ENCODE data around the gene PSPC1. TPM values are rescaled to one million over a fixed set of nuclear protein-coding genes. Genes with fewer than 3 reads are reported as not detected.

The PSPC1 gene
- total and polyA plus RNA-seq, 2 of the 13 experiments (the other 11 are each of a cell fraction or from before 2014, with no cell fraction given), result 33.5 to 94.0 TPM

GRCh38 chr13:19805765-19806164 lies 23.0 kb upstream of the PSPC1 start (continued):
- TF ChIP-seq ZSCAN30 (CRISPR knock-in tag; IDR thresholded peaks at IDR 0.05) (no peak), SCMH1 (CRISPR knock-in tag; IDR thresholded peaks at IDR 0.05; ENCODE audit: borderline replicate concordance) (no peak), RERE (CRISPR knock-in tag; IDR thresholded peaks at IDR 0.05; ENCODE audit: low read depth) (no peak), ZNF30 (CRISPR knock-in tag; IDR thresholded peaks at IDR 0.05) (no peak), ZNF281 (CRISPR knock-in tag; IDR thresholded peaks at IDR 0.05; ENCODE audit: borderline replicate concordance) (no peak), POLR2AphosphoS2 (IDR thresholded peaks at IDR 0.05; ENCODE audit: low read depth, low read length) (no peak), HMGA1 (CRISPR knock-in tag; conservative IDR thresholded peaks at IDR 0.05) (no peak)
